ENCODE results near the gene SP1.

DNA sequence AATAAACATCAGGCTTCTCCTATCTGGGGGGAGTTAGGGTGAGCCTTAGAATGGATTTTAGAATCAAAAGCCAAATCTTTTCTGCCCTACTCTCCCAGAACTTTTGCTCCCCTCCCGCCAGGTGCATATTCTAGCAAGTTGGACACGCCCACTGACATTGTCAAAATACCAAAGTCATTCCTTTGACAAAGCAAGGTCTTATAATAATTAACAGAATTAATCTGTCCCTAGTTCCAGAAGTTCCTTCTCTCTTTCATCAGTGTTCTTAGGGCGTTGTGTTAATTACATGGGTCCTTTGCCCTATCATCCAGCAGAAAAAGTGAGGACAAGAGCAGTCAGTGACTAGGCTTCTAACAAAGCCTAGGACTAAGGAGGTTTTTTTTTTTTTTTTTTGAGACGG, 64.0 kb downstream of the SP1 start:
- TF ChIP-seq CTCF (IDR thresholded peaks at IDR 0.05; ENCODE audit: insufficient read depth, low read depth, low read length) (no peak), EZH2 (IDR thresholded peaks at IDR 0.05; ENCODE audit: insufficient read depth, low read length) (no peak)
